Activated naive CD8-positive, alpha-beta T cell treated with anti-CD3 and anti-CD28 coated beads for 36 hours (primary cell): ENCODE data around the gene HTR3C. TPM values are rescaled to one million over a fixed set of nuclear protein-coding genes. Genes with fewer than 3 reads are reported as not detected.
"Not testable (repeated sequence)": the region's sequence is repeated elsewhere in the genome, so short reads cannot be mapped to it uniquely, and the experiment has no call there.

Experiments used
- DNase-seq: peaks from one replicate; pipeline ENCODE4 v3.0.0; 2021
- H3K27ac Mint-ChIP-seq: one replicate; pipeline ENCODE4 v1.8.0; 2022; ENCODE audit warnings: mild to moderate bottlenecking, moderate library complexity, mixed read lengths
- H3K27me3 Mint-ChIP-seq: one replicate; pipeline ENCODE4 v1.8.0; 2022; ENCODE audit warnings: mild to moderate bottlenecking, mixed read lengths
- H3K36me3 Mint-ChIP-seq: one replicate; pipeline ENCODE4 v1.8.0; 2021; ENCODE audit warnings: mild to moderate bottlenecking, mixed read lengths
- H3K4me1 Mint-ChIP-seq: one replicate; pipeline ENCODE4 v1.8.0; 2021; ENCODE audit warnings: mixed read lengths
- H3K4me3 Mint-ChIP-seq: one replicate; pipeline ENCODE4 v1.8.0; 2022; ENCODE audit warnings: mild to moderate bottlenecking, moderate library complexity, mixed read lengths
- H3K9me3 Mint-ChIP-seq: one replicate; pipeline ENCODE4 v1.8.0; 2022; ENCODE audit warnings: mixed read lengths
- total RNA-seq, 2 experiments: library from RNA; stranded (reverse); gene quantifications; one replicate each; pipeline ENCODE4 v1.2.3, GENCODE V29; 2021

The HTR3C gene
- total RNA-seq, 2 experiments from 2014 or later: not detected

GRCh38 chr3:184018424-184018973 is 34.3 kb upstream of the HTR3C start:
- no peak for DNase-seq
- Mint-ChIP-seq H3K9me3 (no peaks in the 10 kb centered on the region), H3K4me3 (peak overlapping the region; percentile 98), H3K4me1 (peaks cover 20% of the 10 kb centered on the region), H3K27me3 (peaks cover 16% of the 10 kb centered on the region), H3K27ac (no peak overlapping the region), H3K36me3 (peaks cover 2% of the 10 kb centered on the region)

DNA sequence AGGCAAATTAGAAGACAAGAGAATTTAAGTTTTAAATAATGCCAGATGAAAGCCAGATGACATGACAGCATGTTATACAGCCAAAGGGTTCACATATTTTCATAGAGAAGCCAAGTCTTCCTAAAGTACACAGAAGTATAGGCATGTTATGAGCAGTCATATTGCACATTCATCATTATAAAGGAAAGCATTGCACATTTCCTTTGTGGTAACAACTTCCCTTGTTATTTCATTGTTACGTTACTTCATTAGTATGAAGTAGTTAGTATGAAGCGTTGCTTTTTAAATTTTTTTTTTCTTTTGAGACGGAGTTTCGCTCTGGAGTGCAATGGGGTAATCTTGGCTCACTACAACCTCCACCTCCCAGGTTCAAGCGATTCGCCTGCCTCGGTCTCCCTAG is 30.5 kb upstream of the HTR3C start:
- Mint-ChIP-seq H3K27ac (no peak overlapping the region), H3K4me1 (peaks cover 5% of the 10 kb centered on the region), H3K36me3 (no peaks in the 10 kb centered on the region), H3K9me3 (no peaks in the 10 kb centered on the region), H3K27me3 (peaks cover 24% of the 10 kb centered on the region), H3K4me3 (no peak overlapping the region)
- DNase-seq: no peak

GRCh38 chr3:184025256-184025655 is 27.6 kb upstream of the HTR3C start:
- not testable (repeated sequence) for H3K27ac Mint-ChIP-seq, DNase-seq, H3K4me1 Mint-ChIP-seq, H3K4me3 Mint-ChIP-seq, H3K9me3 Mint-ChIP-seq, H3K27me3 Mint-ChIP-seq, H3K36me3 Mint-ChIP-seq

GRCh38 chr3:184028275-184028890 is 24.5 kb upstream of the HTR3C start:
- H3K27me3 Mint-ChIP-seq, H3K27ac Mint-ChIP-seq: not testable (repeated sequence)

GRCh38 chr3:184029443-184029842 is 23.4 kb upstream of the HTR3C start:
- DNase-seq: no peak
- no peaks in the 10 kb centered on the region for H3K36me3 Mint-ChIP-seq
- H3K27ac Mint-ChIP-seq: no peak overlapping the region
- no peak overlapping the region for H3K4me3 Mint-ChIP-seq
- no peaks in the 10 kb centered on the region for H3K4me1 Mint-ChIP-seq
- H3K27me3 Mint-ChIP-seq: peaks cover 9% of the 10 kb centered on the region
- no peaks in the 10 kb centered on the region for H3K9me3 Mint-ChIP-seq

More at GRCh38 chr3:184028275-184028890, 24.5 kb upstream of the HTR3C start:
- not testable (repeated sequence) for H3K4me1 Mint-ChIP-seq, H3K36me3 Mint-ChIP-seq, H3K4me3 Mint-ChIP-seq, H3K9me3 Mint-ChIP-seq, DNase-seq

GRCh38 chr3:184030536-184030935 is 22.3 kb upstream of the HTR3C start:
- no peak overlapping the region for H3K27ac Mint-ChIP-seq
- no peak for DNase-seq

GRCh38 chr3:184031187-184031792 is 21.6 kb upstream of the HTR3C start, which contains the start of gene HTR3D:
Gene HTR3D, plus strand, starts transcription at chr3:184031742. Its CDS starts 0 bp downstream, at chr3:184031742.
- Mint-ChIP-seq H3K9me3 (no peaks in the 10 kb centered on the region), H3K36me3 (no peaks in the 10 kb centered on the region), H3K4me1 (no peaks in the 10 kb centered on the region), H3K4me3 (no peak within 1 kb of the TSS), H3K27me3 (peaks cover 2% of the 10 kb centered on the region), H3K27ac (no peak within 1 kb of the TSS)
- DNase-seq: no peak

More at GRCh38 chr3:184030536-184030935, 22.3 kb upstream of the HTR3C start:
- H3K4me3 Mint-ChIP-seq: no peak overlapping the region
- peaks cover 4% of the 10 kb centered on the region for H3K27me3 Mint-ChIP-seq
- H3K4me1 Mint-ChIP-seq: no peaks in the 10 kb centered on the region
- H3K36me3 Mint-ChIP-seq: no peaks in the 10 kb centered on the region
- H3K9me3 Mint-ChIP-seq: no peaks in the 10 kb centered on the region

DNA sequence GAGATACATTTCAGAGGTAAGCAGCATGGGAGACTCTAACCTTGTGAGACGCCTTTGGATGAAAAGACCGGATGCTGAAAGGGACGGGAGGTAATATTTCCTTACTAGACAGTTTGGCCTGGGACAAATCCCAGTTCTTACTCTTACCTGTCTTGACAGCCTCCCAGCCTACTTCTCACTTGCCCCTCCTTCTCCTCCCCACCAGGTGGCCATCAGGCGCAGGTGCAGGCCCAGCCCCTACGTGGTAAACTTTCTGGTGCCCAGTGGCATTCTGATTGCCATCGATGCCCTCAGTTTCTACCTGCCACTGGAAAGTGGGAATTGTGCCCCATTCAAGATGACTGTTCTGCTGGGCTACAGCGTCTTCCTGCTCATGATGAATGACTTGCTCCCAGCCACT is 15.0 kb upstream of the HTR3C start:
- H3K4me1 Mint-ChIP-seq: no peaks in the 10 kb centered on the region
- no peak for DNase-seq
- H3K36me3 Mint-ChIP-seq: no peaks in the 10 kb centered on the region
- H3K9me3 Mint-ChIP-seq: no peaks in the 10 kb centered on the region
- peak overlapping the region; percentile 8 for H3K27ac Mint-ChIP-seq
- peaks cover 3% of the 10 kb centered on the region for H3K27me3 Mint-ChIP-seq
- H3K4me3 Mint-ChIP-seq: no peak overlapping the region

DNA sequence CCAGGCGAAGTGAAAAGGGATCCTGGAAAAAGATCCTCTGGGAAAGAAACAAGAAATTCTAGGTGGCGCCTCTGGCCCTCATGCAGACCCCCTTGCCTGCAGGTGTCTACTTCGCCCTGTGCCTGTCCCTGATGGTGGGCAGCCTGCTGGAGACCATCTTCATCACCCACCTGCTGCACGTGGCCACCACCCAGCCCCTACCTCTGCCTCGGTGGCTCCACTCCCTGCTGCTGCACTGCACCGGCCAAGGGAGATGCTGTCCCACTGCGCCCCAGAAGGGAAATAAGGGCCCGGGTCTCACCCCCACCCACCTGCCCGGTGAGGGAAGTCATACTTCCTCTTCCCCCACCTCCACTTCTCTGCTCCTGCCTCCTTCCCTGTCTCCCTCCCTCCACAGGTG is 14.5 kb upstream of the HTR3C start:
- not testable (repeated sequence) for H3K4me1 Mint-ChIP-seq, H3K4me3 Mint-ChIP-seq, H3K27me3 Mint-ChIP-seq, H3K9me3 Mint-ChIP-seq, H3K36me3 Mint-ChIP-seq, H3K27ac Mint-ChIP-seq, DNase-seq

- Mint-ChIP-seq H3K4me3 (no peak overlapping the region), H3K9me3 (no peaks in the 10 kb centered on the region), H3K27me3 (peaks cover 3% of the 10 kb centered on the region), H3K27ac (no peak overlapping the region), H3K4me1 (no peaks in the 10 kb centered on the region), H3K36me3 (no peaks in the 10 kb centered on the region)
- no peak for DNase-seq
Measured at GRCh38 chr3:184039414-184039813, 13.4 kb upstream of the HTR3C start.

DNA sequence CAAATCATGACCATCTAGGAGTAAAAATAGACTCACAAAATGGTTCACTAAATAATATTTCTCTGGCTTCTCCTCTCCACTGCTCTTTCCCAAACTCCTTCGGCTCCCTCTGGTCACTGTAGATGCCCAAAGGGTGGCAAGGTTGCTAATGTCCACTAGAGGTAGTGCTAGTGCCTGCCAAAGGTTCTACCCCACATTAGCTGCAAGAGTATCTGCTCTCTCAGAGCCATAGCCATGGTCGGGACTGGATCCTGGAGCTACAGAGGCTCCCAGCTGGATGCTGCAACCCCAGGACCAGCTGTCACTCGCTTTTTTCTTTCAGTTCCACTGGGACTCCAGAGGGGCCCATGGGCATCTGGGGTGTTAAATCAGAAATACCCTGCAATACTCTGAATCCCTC is 12.8 kb upstream of the HTR3C start:
- Mint-ChIP-seq H3K27me3 (peaks cover 3% of the 10 kb centered on the region), H3K36me3 (no peaks in the 10 kb centered on the region), H3K4me1 (no peaks in the 10 kb centered on the region), H3K27ac (no peak overlapping the region), H3K9me3 (no peaks in the 10 kb centered on the region), H3K4me3 (no peak overlapping the region)
- DNase-seq: no peak

DNA sequence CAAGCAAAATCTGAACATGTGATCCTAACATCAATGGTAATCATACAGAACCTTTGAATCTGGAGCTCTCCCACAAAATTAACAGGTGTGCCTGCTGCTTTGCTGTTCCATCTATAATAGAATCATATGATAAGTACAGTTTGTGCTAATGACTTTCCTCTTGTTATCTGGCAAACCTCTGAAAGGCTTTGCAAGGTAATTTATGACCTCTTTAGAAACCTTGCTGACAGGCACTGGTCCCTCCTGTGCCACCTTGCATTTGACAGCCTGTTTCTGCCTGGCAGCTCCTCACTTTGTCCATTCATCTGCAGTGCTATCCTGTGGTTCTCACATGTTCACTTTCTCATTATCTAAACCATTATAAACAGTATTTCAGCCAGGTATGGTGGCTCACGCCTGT is 10.2 kb upstream of the HTR3C start:
- Mint-ChIP-seq H3K27ac (no peak overlapping the region), H3K4me1 (no peaks in the 10 kb centered on the region), H3K9me3 (no peaks in the 10 kb centered on the region), H3K27me3 (peaks cover 3% of the 10 kb centered on the region), H3K36me3 (no peaks in the 10 kb centered on the region), H3K4me3 (no peak overlapping the region)
- no peak for DNase-seq

DNA sequence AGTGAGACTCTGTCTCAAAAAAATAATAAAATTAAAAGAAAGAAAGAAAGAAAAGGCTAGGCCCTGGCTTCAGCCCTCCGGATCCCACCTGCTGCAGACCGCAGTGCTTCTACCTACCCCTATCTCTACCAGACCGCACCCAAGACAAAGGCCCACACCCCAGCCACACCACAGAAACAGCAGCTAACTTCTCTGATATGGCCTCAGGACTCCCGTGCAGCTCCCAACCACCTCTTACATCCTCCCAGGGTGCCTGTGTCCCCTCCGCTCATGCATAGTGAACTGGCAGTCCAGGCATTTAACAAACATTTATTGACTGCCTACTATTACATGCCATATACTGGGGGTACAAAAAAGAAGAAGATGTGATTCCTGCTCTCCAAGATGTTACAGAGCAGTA is 6.9 kb upstream of the HTR3C start:
- Mint-ChIP-seq H3K27me3 (peaks cover 3% of the 10 kb centered on the region), H3K36me3 (no peaks in the 10 kb centered on the region), H3K9me3 (no peaks in the 10 kb centered on the region), H3K4me3 (no peak overlapping the region), H3K4me1 (no peaks in the 10 kb centered on the region), H3K27ac (no peak overlapping the region)
- DNase-seq: no peak

DNA sequence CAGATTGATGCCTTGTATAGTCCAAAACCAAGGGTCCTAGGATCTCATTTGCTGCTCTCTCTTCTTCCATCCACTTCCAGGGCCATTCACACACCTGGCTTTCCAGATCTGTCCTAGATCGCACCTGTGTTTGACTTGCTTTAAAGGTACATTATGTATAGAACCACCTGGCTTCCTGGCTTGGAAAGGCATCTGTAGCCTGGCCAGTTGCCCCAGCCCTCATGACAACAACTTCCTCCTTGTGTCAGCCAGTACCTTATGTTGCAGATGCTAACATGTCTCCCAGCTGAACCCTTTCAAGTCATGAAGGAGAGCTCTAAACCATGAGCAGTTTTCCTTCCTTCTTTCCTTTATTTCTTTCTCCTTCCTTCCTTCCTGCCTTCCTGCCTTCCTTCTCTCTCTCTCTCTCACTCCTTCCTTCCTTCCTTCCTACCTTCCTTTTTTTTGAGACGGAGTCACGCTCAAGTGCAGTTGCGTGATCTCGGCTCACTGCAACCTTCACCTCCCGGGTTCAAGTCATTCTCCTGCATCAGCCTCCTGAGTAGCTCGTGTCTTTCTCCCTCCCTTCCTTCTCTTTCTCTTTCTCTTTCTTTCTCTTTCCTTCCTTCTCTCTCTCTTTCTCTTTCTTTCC is 2.5 kb upstream of the HTR3C start:
- H3K9me3 Mint-ChIP-seq: no peaks in the 10 kb centered on the region
- no peaks in the 10 kb centered on the region for H3K4me1 Mint-ChIP-seq
- no peaks in the 10 kb centered on the region for H3K36me3 Mint-ChIP-seq
- peaks cover 3% of the 10 kb centered on the region for H3K27me3 Mint-ChIP-seq
- H3K27ac Mint-ChIP-seq: no peak overlapping the region
- no peak for DNase-seq
- H3K4me3 Mint-ChIP-seq: no peak overlapping the region

- Mint-ChIP-seq H3K4me1 (no peaks in the 10 kb centered on the region), H3K4me3 (no peak overlapping the region), H3K27ac (no peak overlapping the region), H3K27me3 (no peaks in the 10 kb centered on the region), H3K9me3 (no peaks in the 10 kb centered on the region), H3K36me3 (no peaks in the 10 kb centered on the region)
- DNase-seq: no peak
Measured at GRCh38 chr3:184058029-184058428, 5.2 kb downstream of the HTR3C start.
